Stimulated activated CD8-positive, alpha-beta memory T cell treated with anti-CD3 and anti-CD28 coated beads, Interleukin-7, amount 100 ng/mL, for 4 hours (primary cell): Measurements from ENCODE around the gene COX6B2.
A peak's percentile ranks its signal among the peaks of the same experiment; 100 is the strongest.

Experiments used
- DNase-seq, 2 donors: peaks; one replicate each; pipeline ENCODE4 v3.0.0-alpha.2; 2020; ENCODE audit warnings: low read depth in 2 of 2

Gene COX6B2

DNA sequence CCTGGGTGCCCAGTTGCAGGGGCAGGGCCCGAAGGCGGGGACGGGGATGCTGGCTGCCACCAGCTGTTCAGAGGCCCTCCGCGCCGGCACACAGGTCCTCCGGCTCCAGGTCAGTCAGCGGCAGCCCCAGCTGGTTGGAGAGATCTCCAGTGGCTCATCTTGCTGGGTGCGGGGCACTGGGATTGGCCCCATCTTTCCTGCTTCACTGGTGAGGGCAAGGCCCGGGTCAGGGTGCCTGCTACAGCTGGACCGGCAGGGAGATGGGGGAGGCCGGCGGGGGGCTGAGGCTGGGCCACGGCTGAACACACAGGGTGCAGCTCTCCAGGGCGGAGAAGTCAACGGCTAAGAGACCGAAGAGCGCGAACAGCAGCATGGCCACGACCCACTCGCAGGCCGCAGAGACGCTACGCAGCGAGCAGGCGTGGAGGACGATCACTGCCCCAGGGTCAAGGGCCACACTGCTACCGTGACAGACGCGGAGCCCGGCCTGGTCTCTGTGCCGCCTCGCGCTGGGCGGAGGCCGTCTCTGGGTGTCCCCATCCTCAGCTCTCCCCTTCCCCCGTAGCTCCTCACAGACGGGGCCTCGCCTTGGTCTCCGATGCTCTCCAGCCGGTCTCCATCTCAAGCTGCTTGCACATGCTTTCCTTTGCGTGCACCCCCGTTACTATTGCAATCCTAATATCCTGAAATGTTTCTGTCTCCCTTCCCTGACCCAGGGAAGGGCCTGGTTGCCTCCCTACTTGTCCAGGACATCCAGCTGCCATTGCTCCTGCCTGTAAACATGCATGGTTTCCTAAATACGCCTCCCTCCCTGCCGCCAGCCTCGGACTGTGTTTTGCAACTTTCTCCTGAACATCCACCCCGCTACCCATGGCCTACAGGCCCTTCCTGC lies 41.7 kb downstream of the COX6B2 start:
- DNase-seq, result no peak

- no peak for DNase-seq
Measured at GRCh38 chr19:55311797-55312196, 42.7 kb downstream of the COX6B2 start.

DNA sequence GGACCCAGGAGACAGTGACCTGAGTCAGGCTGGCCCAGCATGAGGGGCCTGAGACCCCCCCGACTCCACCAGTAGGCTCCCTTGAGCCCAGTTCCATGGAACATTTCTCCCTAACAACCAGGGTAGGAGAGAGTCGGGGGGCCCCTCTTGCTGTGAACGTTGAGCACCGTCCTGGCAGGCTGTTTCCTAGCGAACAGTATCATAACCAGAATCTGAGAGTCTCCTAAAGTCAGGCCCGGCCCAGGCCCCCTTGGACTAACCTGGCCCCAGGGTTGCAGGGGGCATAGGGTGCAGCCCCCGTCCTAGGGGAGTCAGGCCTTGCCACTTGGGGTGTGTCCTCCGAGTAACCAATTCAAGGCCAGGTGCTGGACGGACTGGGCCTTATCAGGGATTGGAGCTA lies 43.1 kb downstream of the COX6B2 start:
- no peak for DNase-seq

GRCh38 chr19:55310498-55310897 lies 44.0 kb downstream of the COX6B2 start:
- DNase-seq, result no peak

- DNase-seq, result no peak
Measured at GRCh38 chr19:55309448-55309847, 45.1 kb downstream of the COX6B2 start.

GRCh38 chr19:55308281-55308680 lies 46.2 kb downstream of the COX6B2 start:
- no peak for DNase-seq

GRCh38 chr19:55306712-55307111 lies 47.8 kb downstream of the COX6B2 start:
- no peak for DNase-seq

DNA sequence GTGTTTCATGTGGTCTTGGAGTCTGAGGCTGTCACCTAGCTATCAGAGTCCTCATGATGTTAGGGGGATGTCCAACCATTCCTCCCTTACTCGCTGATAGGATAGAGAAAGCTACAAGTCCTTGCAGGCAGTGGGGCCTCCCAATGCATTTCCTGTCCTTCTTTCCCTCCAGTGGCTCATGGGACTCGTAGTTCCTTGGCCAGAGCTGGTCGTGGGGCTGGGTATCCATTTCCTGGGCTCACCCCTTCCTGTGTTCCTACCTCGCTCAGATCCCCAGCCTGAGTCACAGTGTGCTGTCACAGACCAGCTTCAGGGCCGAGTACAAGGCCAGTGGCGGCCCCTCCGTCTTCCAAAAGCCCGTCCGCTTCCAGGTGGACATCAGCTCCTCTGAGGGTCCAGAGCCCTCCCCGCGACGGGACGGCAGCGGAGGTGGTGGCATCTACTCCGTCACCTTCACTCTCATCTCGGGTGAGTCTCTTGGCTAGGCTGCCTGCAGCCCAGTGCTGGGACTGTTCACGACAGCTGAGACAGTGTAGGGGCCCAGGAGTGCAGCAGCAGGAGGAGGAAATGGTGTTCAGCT lies 48.4 kb downstream of the COX6B2 start:
- no peak for DNase-seq

DNA sequence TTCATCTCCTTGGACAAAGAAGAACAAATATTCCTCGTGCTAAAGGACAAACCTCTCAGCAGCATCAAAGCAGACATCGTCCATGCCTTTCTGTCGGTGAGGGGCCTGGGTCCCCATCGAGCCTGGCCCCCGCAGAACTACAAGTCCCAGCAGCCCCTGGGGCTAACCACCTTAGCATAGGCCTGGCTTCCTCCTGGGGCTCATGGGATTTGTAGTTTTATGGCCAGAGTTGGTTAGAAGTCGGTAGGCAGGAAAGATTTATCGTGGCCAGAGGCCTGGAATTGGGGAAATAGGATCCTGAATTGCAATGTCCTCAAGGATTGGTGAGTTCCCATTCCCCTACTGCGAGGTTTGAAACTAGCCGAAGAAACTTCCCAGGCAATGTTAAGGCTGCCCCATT lies 49.0 kb downstream of the COX6B2 start:
- DNase-seq, result peak; percentile 8 to 11

GRCh38 chr19:55304980-55305379 lies 49.5 kb downstream of the COX6B2 start:
- DNase-seq, result no peak

DNA sequence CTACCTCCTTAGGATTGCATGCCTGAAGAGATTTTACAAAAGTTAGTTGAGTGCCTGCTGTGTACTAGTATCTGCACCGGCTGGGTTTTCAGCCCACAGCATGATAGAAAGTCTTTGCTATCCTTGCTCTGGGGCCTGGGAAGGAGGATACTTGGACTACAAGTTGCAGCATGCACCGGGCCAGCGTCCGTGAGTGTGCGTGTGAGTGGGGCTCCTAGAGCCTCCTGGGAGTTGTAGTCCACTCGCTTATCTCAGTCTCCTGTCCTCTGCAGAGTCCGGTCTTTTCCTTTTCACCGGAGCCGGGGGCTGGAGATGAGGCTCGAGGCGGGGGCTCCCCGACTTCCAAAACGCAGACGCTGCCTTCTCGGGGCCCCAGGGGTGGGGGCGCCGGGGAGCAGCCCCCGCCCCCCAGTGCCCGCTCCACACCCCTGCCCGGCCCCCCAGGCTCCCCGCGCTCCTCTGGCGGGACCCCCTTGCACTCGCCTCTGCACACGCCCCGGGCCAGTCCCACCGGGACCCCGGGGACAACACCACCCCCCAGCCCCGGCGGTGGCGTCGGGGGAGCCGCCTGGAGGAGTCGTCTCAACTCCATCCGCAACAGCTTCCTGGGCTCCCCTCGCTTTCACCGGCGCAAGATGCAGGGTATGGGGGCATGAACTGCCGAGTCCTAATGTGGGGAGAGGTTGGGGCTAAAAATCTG lies 50.1 kb downstream of the COX6B2 start:
- no peak for DNase-seq

- DNase-seq, result no peak
Measured at GRCh38 chr19:55303477-55303876, 51.0 kb downstream of the COX6B2 start.

- no peak for DNase-seq
Measured at GRCh38 chr19:55302318-55302703, 52.2 kb downstream of the COX6B2 start.

- peak; percentile 88 to 90 for DNase-seq
Measured at GRCh38 chr19:55301459-55302317, 52.8 kb downstream of the COX6B2 start.

DNA sequence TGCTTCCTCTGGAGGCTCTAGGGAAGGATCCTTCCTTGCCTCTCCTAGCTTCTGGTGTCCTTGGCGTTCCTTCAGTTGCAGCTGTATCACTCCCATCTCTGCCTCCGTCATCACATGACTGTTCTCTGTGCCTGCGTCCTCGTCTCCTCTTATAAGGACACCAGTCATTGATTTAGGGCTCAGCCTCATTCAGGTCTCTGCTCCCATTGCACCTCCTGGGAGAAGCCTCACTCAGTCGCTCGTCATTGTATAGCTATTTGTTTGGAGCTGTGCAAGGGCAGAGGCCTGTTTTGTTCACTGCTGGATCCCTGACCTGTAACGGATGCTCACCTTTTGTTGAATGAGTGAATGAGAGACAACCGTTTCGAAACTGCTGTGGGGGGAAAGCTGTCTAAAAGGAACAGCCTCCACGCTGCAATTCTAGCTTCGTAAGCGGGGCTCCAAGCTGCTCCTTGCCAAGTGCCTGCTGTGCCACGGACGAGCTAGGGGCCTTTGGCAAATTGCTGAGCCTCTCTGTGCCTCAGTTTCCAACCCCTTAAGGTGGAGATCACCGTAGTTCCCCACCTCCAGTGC lies 53.5 kb downstream of the COX6B2 start:
- no peak for DNase-seq

DNA sequence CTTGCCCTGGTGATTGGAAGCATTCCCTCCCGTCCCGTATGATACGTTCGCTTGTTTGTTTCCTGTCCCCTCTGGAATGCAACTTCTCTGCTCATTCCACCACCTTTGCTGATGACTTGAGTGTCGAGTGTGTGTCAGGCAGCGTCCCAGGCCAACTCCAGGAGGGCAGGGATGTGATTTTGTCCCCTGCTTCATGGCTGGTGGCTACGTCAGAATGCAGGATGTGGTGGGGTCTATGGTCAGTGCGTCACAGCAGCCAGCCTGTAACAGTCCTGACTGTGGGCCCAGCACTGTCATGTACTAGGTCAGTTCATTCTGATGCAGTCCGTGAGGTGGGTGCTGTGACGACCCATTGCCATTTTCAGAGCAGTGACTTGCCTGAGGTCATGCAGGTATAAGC lies 54.5 kb downstream of the COX6B2 start:
- no peak for DNase-seq
